Stimulated activated CD8-positive, alpha-beta memory T cell treated with anti-CD3 and anti-CD28 coated beads, Interleukin-15, amount 100 ng/mL, for 4 hours (primary cell): ENCODE data around the gene ZNF414.

Source experiments
- DNase-seq, 2 donors: peaks; one replicate each; pipeline ENCODE4 v3.0.0-alpha.2; 2020; ENCODE audit warnings: low read depth in 2 of 2

The ZNF414 gene

GRCh38 chr19:8490395-8490760 lies 23.6 kb downstream of the ZNF414 start:
- no peak for DNase-seq

GRCh38 chr19:8489561-8490394 lies 24.2 kb downstream of the ZNF414 start:
- no peak for DNase-seq

- no peak for DNase-seq
Observed at GRCh38 chr19:8488365-8488764, 25.6 kb downstream of the ZNF414 start.

GRCh38 chr19:8487137-8487851 lies 26.7 kb downstream of the ZNF414 start:
- DNase-seq = peak; percentile 15 to 18

- no peak for DNase-seq
Observed at GRCh38 chr19:8486661-8487136, 27.3 kb downstream of the ZNF414 start.

- DNase-seq = no peak
Observed at GRCh38 chr19:8485561-8486371, 28.2 kb downstream of the ZNF414 start.

GRCh38 chr19:8484331-8484894 lies 29.6 kb downstream of the ZNF414 start:
- DNase-seq = no peak

- no peak for DNase-seq
Observed at GRCh38 chr19:8483165-8483564, 30.8 kb downstream of the ZNF414 start.

GRCh38 chr19:8482696-8483095 lies 31.3 kb downstream of the ZNF414 start:
- DNase-seq = no peak

- no peak for DNase-seq
Observed at GRCh38 chr19:8481616-8482015, 32.4 kb downstream of the ZNF414 start.

- no peak for DNase-seq
Observed at GRCh38 chr19:8481201-8481600, 32.8 kb downstream of the ZNF414 start.

- DNase-seq = no peak
Observed at GRCh38 chr19:8478598-8478997, 35.4 kb downstream of the ZNF414 start.

GRCh38 chr19:8477889-8478288 lies 36.1 kb downstream of the ZNF414 start:
- no peak for DNase-seq

- DNase-seq = no peak
Observed at GRCh38 chr19:8476524-8476923, 37.4 kb downstream of the ZNF414 start.

GRCh38 chr19:8475005-8475404 lies 39.0 kb downstream of the ZNF414 start:
- DNase-seq = no peak

GRCh38 chr19:8473648-8474476 lies 40.1 kb downstream of the ZNF414 start:
- DNase-seq = no peak

GRCh38 chr19:8469613-8470368 lies 44.2 kb downstream of the ZNF414 start:
- no peak for DNase-seq

- DNase-seq = no peak
Observed at GRCh38 chr19:8468761-8469373, 45.1 kb downstream of the ZNF414 start.

- no peak for DNase-seq
Observed at GRCh38 chr19:8468124-8468523, 45.8 kb downstream of the ZNF414 start.

- DNase-seq = no peak
Observed at GRCh38 chr19:8466018-8466417, 47.9 kb downstream of the ZNF414 start.
